Kidney (tissue), 22 donors: ENCODE measurements around the gene NACA2. TPM values are rescaled to one million over a fixed set of nuclear protein-coding genes. Genes with fewer than 3 reads are reported as not detected.

Experiments
- DNase-seq, 5 donors: peaks; one replicate each; pipeline ENCODE4 v3.0.0-alpha.2; 2013 to 2020
- FAIRE-seq: peaks from 2 replicates; lab custom pipeline; 2012; peaks lifted over from hg19 to GRCh38; lab: Jason Lieb, UNC
- H3K27ac ChIP-seq, 2 donors: one replicate each; pipeline ENCODE4 v1.7.0; 2013; ENCODE audit warnings: low read depth in 2 of 2, low read length in 2 of 2, inconsistent platforms in 1 of 2
- H3K27me3 ChIP-seq: one replicate; pipeline ENCODE4 v1.7.1; 2013; ENCODE audit warnings: low read length, inconsistent platforms; ENCODE audit not compliant: control insufficient read depth, insufficient read depth
- H3K36me3 ChIP-seq, 3 donors: one replicate each; pipeline versions ENCODE4 v1.7.0 to v1.7.1; 2013; ENCODE audit warnings: low read length in 3 of 3, control low read depth in 1 of 3, inconsistent platforms in 1 of 3; ENCODE audit not compliant: insufficient read depth in 3 of 3, control insufficient read depth in 2 of 3
- H3K4me1 ChIP-seq, 3 donors: one replicate each; pipeline versions ENCODE4 v1.7.0 to v1.7.1; 2013; ENCODE audit warnings: low read length in 3 of 3, inconsistent platforms in 1 of 3, low read depth in 1 of 3; ENCODE audit not compliant: control insufficient read depth in 2 of 3, insufficient read depth in 2 of 3
- H3K4me3 ChIP-seq, 3 donors: one replicate each; pipeline versions ENCODE4 v1.7.0 to v1.8.1; 2013; ENCODE audit warnings: low read length in 3 of 3, control low read depth in 1 of 3, inconsistent platforms in 1 of 3
- H3K9ac ChIP-seq, 3 donors: one replicate each; pipeline versions ENCODE4 v1.7.0 to v1.7.1; 2013; ENCODE audit warnings: low read length in 3 of 3, control low read depth in 1 of 3, inconsistent platforms in 1 of 3
- H3K9me3 ChIP-seq, 3 donors: one replicate each; pipeline versions ENCODE4 v1.7.0 to v1.7.1; 2013; ENCODE audit warnings: low read length in 3 of 3, control low read depth in 1 of 3, inconsistent platforms in 1 of 3; ENCODE audit not compliant: control insufficient read depth in 2 of 3, insufficient read depth in 1 of 3
- intact Hi-C: fragments of 100-400 bp; cut with DNase I; formaldehyde crosslinking; loops from one replicate; pipeline ENCODE4 v1.11.1; 2022
- long read RNA-seq, 10 donors: library from polyadenylated mRNA in 1 of 10; unstranded in 1 of 10; transcript quantifications; one replicate each; pipeline ENCODE4 v2.0.0 and lab custom pipeline, GENCODE V29; 2021 to 2026
- polyA plus RNA-seq: library from polyadenylated mRNA; stranded (reverse); fragments of 350-450 nt; fragmentation: Illumina TruSeq; extraction: RNeasy Lipid Tissue Mini Kit (QIAGEN cat#74804); gene quantifications from one replicate; pipeline ENCODE4 v1.2.3, GENCODE V29; 2014; ENCODE audit warnings: low read depth, low replicate concordance; ENCODE audit not compliant: insufficient read depth
- total RNA-seq: library from RNA; stranded (reverse); fragmentation: NEBNext Ultra II Directional; extraction: Animal tissue kit (Norgen Biotek cat#: 25700); gene quantifications from one replicate; pipeline ENCODE4 v1.2.1, GENCODE V29; 2021
- TF ChIP-seq, protein P1 (sequence below): IDR thresholded peaks from 3 replicates; pipeline ENCODE4 v1.5.1; 2012; ENCODE audit warnings: mild to moderate bottlenecking, moderate library complexity, borderline replicate concordance; ENCODE audit not compliant: insufficient read depth; ENCODE audit errors: extremely low read depth
- donor health status: control.
- donor health status: control.
- donor health status: control.
- donor health status: control.
- donor health status: control.
- donor health status: DM: yes; HTN: yes; CAD: no.
- donor health status: Normal renal cell carcinoma (clear cell type).

Gene NACA2
- total RNA-seq (not detected), polyA plus RNA-seq (not detected)
- long read RNA-seq, donor 1, partial matches to known transcripts, result 0 of 1 reads
- long read RNA-seq, donor 1, other reads (novel, unspliced or antisense), result 0 of 1 reads
- long read RNA-seq, donor 2, result 0 reads
- long read RNA-seq, donor 3, result 0 reads
- long read RNA-seq, donor 4, result 0 reads
- long read RNA-seq, donor 5, result 0 reads
- long read RNA-seq, donor 6, result 0 reads
- long read RNA-seq, donor 7, result 0 reads
- long read RNA-seq, donor 8, result 0 reads
- long read RNA-seq, donor 9, result 0 reads
- long read RNA-seq, donor 10, partial matches to known transcripts, result 0 of 1 reads
- long read RNA-seq, donor 10, other reads (novel, unspliced or antisense), result 0 of 1 reads

DNA sequence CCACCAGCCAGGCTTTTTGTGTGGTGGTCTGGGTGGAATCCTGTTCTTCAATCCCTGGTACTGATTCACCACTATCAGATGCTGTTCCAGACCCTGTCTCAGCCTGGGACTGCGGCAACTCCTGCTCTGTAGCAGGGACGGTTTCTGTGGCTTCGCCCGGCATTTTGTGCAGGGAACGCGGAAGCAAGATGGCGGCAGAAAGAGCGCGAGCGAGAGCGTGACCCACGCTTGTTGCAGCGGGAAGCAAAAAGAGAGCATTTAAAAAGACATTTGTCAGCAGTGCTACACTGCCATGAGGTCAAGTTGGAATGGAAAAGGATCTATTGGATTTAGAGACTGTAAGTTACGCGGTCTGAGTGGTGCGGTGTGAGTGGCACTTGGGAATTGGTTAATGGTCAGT, at the start of gene NACA2:
NACA2 (minus strand) TSS at position 202 of the 400 bp plus-strand sequence; CDS start at position 163, 39 bp downstream.
- Histone ChIP-seq H3K27ac (no peak within 1 kb of the TSS), H3K27me3 (no peaks in the 10 kb centered on the region), H3K36me3 (no peaks in the 10 kb centered on the region), H3K9me3 (no peaks in the 10 kb centered on the region), H3K4me3 (no peak within 1 kb of the TSS), H3K4me1 (no peaks in the 10 kb centered on the region), H3K9ac (no peak within 1 kb of the TSS)
- TF ChIP-seq, protein P1, sequence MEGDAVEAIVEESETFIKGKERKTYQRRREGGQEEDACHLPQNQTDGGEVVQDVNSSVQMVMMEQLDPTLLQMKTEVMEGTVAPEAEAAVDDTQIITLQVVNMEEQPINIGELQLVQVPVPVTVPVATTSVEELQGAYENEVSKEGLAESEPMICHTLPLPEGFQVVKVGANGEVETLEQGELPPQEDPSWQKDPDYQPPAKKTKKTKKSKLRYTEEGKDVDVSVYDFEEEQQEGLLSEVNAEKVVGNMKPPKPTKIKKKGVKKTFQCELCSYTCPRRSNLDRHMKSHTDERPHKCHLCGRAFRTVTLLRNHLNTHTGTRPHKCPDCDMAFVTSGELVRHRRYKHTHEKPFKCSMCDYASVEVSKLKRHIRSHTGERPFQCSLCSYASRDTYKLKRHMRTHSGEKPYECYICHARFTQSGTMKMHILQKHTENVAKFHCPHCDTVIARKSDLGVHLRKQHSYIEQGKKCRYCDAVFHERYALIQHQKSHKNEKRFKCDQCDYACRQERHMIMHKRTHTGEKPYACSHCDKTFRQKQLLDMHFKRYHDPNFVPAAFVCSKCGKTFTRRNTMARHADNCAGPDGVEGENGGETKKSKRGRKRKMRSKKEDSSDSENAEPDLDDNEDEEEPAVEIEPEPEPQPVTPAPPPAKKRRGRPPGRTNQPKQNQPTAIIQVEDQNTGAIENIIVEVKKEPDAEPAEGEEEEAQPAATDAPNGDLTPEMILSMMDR, result no peak
- no peak for FAIRE-seq
- no peak for DNase-seq
- intact Hi-C loops, result no loop called here

DNA sequence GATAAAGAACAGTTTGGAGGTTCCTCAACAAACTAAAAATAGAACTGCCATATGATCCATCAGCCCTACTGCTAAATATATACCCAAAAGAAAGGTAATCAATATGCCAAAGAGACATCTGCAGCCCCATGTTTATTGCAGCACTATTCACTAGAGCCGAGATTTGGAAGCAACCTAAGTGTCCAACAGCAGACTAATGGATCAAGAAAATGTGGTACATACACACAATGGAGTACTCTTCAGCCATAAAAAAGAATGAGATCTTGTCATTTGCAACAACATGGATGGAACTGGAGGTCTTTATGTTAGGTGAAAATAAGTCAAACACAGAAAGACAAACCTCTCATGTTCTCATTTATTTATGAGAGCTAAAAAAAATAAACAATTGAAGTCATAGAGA, 48.8 kb upstream of the NACA2 start:
- Histone ChIP-seq H3K4me3 (no peak overlapping the region), H3K9me3 (no peaks in the 10 kb centered on the region), H3K4me1 (no peaks in the 10 kb centered on the region), H3K36me3 (no peaks in the 10 kb centered on the region), H3K9ac (no peak overlapping the region), H3K27me3 (no peaks in the 10 kb centered on the region), H3K27ac (no peak overlapping the region)
- no peak for DNase-seq
- intact Hi-C loops, result no loop called here
- TF ChIP-seq, protein P1, result no peak
- no peak for FAIRE-seq

DNA sequence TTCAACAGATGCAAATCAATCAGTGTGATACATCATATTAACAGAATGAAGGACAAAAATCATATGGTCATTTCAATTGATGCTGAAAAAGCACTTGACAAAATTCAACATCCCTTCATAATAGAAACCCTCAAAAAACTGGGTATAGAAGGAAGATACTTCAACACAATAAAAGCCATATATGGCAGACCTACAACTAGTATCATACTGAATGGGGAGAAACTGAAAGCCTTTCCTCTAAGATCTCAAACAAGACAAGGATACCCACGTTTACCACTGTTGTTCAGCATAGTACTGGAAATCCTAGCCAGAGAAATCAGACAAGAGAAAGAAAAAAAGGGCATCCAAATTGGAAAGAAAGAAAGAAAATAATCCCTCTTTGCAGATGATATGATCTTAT, 47.1 kb upstream of the NACA2 start:
- H3K27ac ChIP-seq, result no peak overlapping the region
- intact Hi-C loops, result no loop called here
- no peaks in the 10 kb centered on the region for H3K9me3 ChIP-seq
- H3K4me3 ChIP-seq, result no peak overlapping the region
- H3K9ac ChIP-seq, result no peak overlapping the region
- no peaks in the 10 kb centered on the region for H3K36me3 ChIP-seq
- TF ChIP-seq, protein P1, result no peak
- no peak for FAIRE-seq
- H3K4me1 ChIP-seq, result no peaks in the 10 kb centered on the region
- H3K27me3 ChIP-seq, result no peaks in the 10 kb centered on the region
- DNase-seq, result no peak
